CD4-positive, alpha-beta T cell treated with Interleukin-10 for 1 hour (primary cell): ENCODE data around the gene CDC42BPG.
A peak's percentile ranks its signal among the peaks of the same experiment; 100 is the strongest.

Experiments used
- DNase-seq: peaks from one replicate; pipeline ENCODE4 v3.0.0-alpha.2; 2020

The CDC42BPG gene

DNA sequence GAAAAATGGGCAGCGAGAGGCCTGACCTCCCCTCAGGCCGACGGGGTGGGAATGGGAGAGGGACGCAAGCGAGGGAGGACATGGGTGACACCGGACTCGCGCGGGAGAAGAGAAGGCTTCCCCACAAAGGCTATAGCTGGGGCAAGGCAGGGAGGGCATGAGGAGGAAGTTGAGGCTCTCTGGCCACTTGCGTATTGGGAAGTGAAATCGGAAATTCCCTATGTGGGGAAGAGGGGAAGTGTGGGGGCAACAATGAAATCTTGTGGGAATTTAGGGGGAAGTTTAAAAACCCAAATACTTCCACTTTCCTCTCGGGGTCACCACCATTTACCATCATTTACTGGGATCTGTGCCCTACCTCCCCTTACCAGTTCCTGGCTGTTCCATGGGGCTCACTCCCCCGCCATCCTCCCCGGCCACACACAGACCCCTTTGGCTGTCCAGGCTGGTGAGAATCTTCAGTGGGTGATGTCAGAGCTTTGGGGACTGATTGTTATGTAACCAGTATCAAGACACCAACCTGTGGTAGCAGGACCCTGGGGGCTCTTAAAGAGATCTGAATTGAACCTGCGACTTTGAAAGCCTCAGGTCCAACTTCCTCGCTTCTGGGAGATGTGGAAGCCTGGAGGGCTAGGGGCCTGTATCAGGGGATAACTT is 34.9 kb upstream of the CDC42BPG start:
- no peak for DNase-seq

GRCh38 chr11:64878494-64879243 is 34.2 kb upstream of the CDC42BPG start, which contains the start of gene EHD1:
EHD1 (minus strand) TSS chr11:64878621; CDS start chr11:64878464, 157 bp downstream.
- DNase-seq: peak; percentile 100

DNA sequence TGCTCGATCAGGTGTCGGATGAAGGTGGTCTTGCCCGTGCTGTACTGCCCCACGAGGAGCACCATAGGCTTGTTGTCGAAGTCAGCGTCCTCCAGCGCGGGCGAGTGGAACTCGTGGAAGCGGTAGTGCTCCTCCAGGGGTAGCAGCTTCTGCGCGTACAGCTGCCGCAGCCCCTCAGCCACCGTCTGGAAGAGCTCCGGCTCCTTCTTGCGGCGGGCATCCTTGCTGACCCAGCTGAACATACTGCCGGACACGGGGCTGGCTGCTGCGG is 33.7 kb upstream of the CDC42BPG start:
- DNase-seq: no peak

DNA sequence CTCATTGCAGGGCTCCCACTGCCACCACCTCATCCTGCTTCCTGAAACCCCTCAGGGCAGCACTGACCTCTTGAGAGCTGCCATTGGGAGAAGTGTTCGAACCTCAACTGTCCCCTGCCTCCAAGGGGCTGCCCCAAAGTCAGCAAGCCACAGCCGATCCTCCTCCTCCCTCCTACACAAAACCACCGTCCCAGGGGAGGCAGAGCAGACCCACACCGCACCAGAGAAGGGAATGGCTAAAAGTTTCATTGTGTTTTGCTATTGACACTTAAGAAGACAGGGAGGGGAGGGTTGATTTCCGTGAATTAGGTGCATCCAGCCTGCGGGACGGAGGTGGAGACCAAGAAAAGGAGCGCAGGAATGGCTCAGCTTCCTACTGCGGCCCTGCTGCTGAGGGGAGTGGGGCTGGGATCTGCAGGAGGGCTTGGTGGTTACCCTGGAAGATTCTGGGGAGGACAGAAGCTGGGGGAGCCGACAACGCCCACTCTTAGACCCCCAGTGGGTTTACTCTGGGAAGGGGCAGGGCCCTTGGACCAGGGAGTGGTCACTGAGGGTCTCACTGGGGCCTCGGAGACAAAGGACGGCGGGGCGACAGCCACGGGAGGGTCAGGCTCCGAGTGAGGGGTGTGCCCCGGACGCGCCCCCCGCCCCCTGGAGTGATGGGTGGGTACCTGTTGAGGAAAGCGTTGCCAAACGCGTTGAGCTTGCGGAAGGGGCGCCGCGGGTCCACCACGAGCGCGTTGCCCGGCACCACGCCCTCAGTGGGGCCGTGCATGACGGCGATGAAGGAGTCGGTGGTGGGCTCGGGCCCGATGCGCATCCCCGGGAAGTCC is 33.2 kb upstream of the CDC42BPG start:
- DNase-seq: no peak

GRCh38 chr11:64876835-64877341 is 32.4 kb upstream of the CDC42BPG start:
- no peak for DNase-seq

GRCh38 chr11:64876229-64876750 is 31.8 kb upstream of the CDC42BPG start:
- DNase-seq: no peak

- DNase-seq: no peak
These were observed 31.1 kb upstream of the CDC42BPG start for GRCh38 chr11:64875369-64876228.

- peak; percentile 62 for DNase-seq
These were observed 30.1 kb upstream of the CDC42BPG start for GRCh38 chr11:64874308-64875240.

DNA sequence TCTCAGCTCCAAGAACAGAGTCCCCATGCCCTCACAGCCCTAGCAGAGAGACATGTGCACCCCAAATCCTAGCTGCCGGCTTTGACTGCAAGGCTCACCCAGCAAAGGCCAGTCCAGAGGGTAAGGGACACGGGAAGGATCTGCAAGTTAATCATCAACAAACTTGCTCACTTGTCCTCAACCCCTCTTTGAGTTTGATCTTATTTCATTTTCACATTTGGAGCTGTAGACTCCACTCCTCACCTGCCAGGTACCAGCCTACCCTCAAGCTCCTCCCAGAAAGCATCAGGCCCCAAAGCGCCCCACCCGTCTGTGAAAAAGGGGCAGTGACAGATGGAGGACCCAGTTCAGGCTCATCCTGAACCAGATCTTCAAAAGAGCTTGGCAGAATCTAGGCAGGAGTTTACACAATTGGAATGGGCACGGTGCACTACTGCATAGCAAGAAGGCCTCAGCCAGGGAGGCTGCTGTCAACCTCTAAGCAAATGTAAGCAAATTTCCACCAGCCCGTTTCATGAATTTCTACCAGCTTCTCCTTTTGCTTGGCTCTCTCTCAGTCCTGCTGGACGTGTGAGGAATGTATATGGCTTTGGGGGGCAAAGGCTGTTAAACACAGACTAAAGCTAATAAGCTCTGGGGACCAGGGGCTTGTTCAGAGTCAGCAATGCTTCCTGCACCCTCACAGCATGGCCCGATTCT is 28.5 kb upstream of the CDC42BPG start:
- DNase-seq: no peak

- DNase-seq: no peak
These were observed 27.0 kb upstream of the CDC42BPG start for GRCh38 chr11:64871492-64871891.

DNA sequence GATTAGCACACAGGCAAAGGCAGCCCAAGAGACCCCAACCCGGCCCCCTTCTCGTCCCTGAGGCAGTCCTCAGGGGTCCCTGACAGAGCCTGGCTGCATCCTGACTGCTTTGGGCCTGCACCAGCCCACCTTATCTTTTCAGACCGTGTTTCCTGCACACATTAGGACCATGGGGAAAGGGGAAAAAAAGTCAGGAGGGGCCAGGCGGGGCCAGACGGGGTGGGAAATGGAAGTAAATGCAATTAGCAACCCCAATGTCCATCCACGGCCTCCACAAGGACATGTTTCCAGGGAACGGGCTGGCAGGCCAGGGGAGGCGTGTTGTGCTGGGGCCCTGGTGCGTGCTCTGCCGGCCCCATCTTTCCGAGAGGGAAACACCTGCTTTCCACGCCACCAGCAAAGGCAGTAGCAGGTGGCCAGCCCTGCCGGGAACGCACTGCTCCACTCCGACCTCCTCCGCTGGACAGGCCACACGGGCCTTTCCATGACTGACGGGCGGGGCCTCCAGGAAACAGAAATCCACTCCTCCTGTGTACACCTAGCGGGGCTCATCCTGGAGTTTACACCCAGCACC is 26.5 kb upstream of the CDC42BPG start:
- DNase-seq: no peak

- DNase-seq: no peak
These were observed 25.9 kb upstream of the CDC42BPG start for GRCh38 chr11:64870176-64870892.

GRCh38 chr11:64869571-64870175 is 25.2 kb upstream of the CDC42BPG start:
- DNase-seq: no peak

- DNase-seq: no peak
These were observed 24.6 kb upstream of the CDC42BPG start for GRCh38 chr11:64868904-64869570.

GRCh38 chr11:64867748-64868462 is 23.5 kb upstream of the CDC42BPG start:
- no peak for DNase-seq

- DNase-seq: no peak
These were observed 21.7 kb upstream of the CDC42BPG start for GRCh38 chr11:64866173-64866491.

DNA sequence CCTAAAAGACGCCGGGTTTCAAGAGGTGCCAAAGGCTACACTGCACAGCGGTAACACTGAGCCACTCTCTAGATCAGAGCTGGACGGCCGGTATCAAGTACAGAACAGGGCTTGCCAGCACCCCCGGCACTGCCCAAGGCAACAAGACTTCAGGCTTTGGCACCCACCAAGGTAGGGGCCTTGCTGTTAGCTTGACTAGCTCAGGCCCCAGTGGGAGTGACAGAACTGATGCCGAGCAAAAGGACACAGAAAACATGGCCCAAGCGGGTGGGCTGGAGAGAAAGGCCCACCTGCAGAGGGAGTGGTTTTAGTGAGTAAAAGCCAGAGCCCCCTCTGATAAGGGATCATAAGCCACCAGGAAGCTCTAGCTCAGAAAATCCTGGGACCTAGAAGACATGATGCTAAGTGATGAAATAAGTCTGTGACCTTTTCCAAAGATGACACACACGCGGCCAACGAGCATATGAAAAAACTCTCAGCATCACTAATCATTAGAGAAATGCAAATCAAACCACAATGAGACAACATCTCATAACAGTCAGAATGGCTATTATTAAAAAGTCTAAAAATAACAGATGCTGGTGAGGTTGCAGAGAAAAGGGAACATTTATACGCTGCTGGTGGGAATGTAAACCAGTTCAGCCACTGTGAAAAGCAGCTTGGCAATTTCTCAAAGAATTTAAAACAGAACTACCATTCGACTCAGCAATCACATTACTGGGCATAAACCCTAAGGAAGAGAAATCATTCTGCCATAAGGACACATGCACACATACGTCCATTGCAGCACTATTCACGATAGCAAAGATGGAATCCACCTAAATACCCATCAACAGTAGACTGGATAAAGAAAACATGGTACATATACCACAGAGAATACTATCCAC is 21.1 kb upstream of the CDC42BPG start:
- no peak for DNase-seq
